Measurements from ENCODE around the gene MYO1D.
A peak's percentile ranks its signal among the peaks of the same experiment; 100 is the strongest.
"Not testable (repeated sequence)": the region's sequence is repeated elsewhere in the genome, so short reads cannot be mapped to it uniquely, and the experiment has no call there.

The MYO1D gene

GRCh38 chr17:32876417-32877163 lies at the start of gene MYO1D:
Gene MYO1D, minus strand, starts transcription at chr17:32877124. Its CDS starts 252 bp downstream, at chr17:32876872.
- DNase-seq (ENCODE audit: low read depth, low spot score): no peak

GRCh38 chr17:32926183-32926582 lies 49.3 kb upstream of the MYO1D start:
- no peak for DNase-seq (ENCODE audit: low read depth, low spot score)

- not testable (repeated sequence) for DNase-seq (ENCODE audit: low read depth, low spot score)
Measured at GRCh38 chr17:32923905-32924304, 47.0 kb upstream of the MYO1D start.

- DNase-seq (ENCODE audit: low read depth, low spot score): no peak
Measured at GRCh38 chr17:32921017-32921416, 44.1 kb upstream of the MYO1D start.

- no peak for DNase-seq (ENCODE audit: low read depth, low spot score)
Measured at GRCh38 chr17:32920293-32920692, 43.4 kb upstream of the MYO1D start.

GRCh38 chr17:32919876-32920275 lies 43.0 kb upstream of the MYO1D start:
- not testable (repeated sequence) for DNase-seq (ENCODE audit: low read depth, low spot score)

- no peak for DNase-seq (ENCODE audit: low read depth, low spot score)
Measured at GRCh38 chr17:32917842-32918241, 40.9 kb upstream of the MYO1D start.

GRCh38 chr17:32917081-32917480 lies 40.2 kb upstream of the MYO1D start:
- no peak for DNase-seq (ENCODE audit: low read depth, low spot score)

GRCh38 chr17:32916134-32916533 lies 39.2 kb upstream of the MYO1D start:
- DNase-seq (ENCODE audit: low read depth, low spot score): no peak

GRCh38 chr17:32915245-32915644 lies 38.3 kb upstream of the MYO1D start:
- DNase-seq (ENCODE audit: low read depth, low spot score): no peak

GRCh38 chr17:32914181-32914580 lies 37.3 kb upstream of the MYO1D start:
- DNase-seq (ENCODE audit: low read depth, low spot score): no peak

- DNase-seq (ENCODE audit: low read depth, low spot score): no peak
Measured at GRCh38 chr17:32913593-32913992, 36.7 kb upstream of the MYO1D start.

- no peak for DNase-seq (ENCODE audit: low read depth, low spot score)
Measured at GRCh38 chr17:32912218-32912897, 35.4 kb upstream of the MYO1D start.

- no peak for DNase-seq (ENCODE audit: low read depth, low spot score)
Measured at GRCh38 chr17:32910769-32911168, 33.8 kb upstream of the MYO1D start.

- peak; percentile 36 for DNase-seq (ENCODE audit: low read depth, low spot score)
Measured at GRCh38 chr17:32909787-32910369, 33.0 kb upstream of the MYO1D start.

- no peak for DNase-seq (ENCODE audit: low read depth, low spot score)
Measured at GRCh38 chr17:32907583-32907982, 30.7 kb upstream of the MYO1D start.

- DNase-seq (ENCODE audit: low read depth, low spot score): no peak
Measured at GRCh38 chr17:32904891-32905290, 28.0 kb upstream of the MYO1D start.

- no peak for DNase-seq (ENCODE audit: low read depth, low spot score)
Measured at GRCh38 chr17:32903774-32904673, 27.1 kb upstream of the MYO1D start.

GRCh38 chr17:32901743-32902142 lies 24.8 kb upstream of the MYO1D start:
- DNase-seq (ENCODE audit: low read depth, low spot score): no peak

- no peak for DNase-seq (ENCODE audit: low read depth, low spot score)
Measured at GRCh38 chr17:32899236-32900013, 22.5 kb upstream of the MYO1D start.

GRCh38 chr17:32896647-32897258 lies 19.8 kb upstream of the MYO1D start:
- DNase-seq (ENCODE audit: low read depth, low spot score): no peak
